GM18858 (cell line): ENCODE results near the gene RMI2.
A peak's percentile ranks its signal among the peaks of the same experiment; 100 is the strongest.

Experiments
- ATAC-seq: cut with Tn5 transposase; IDR thresholded peaks from one replicate; pipeline ENCODE4 v1.9.1; 2021; ENCODE audit not compliant: unreplicated experiment

RMI2 gene

DNA sequence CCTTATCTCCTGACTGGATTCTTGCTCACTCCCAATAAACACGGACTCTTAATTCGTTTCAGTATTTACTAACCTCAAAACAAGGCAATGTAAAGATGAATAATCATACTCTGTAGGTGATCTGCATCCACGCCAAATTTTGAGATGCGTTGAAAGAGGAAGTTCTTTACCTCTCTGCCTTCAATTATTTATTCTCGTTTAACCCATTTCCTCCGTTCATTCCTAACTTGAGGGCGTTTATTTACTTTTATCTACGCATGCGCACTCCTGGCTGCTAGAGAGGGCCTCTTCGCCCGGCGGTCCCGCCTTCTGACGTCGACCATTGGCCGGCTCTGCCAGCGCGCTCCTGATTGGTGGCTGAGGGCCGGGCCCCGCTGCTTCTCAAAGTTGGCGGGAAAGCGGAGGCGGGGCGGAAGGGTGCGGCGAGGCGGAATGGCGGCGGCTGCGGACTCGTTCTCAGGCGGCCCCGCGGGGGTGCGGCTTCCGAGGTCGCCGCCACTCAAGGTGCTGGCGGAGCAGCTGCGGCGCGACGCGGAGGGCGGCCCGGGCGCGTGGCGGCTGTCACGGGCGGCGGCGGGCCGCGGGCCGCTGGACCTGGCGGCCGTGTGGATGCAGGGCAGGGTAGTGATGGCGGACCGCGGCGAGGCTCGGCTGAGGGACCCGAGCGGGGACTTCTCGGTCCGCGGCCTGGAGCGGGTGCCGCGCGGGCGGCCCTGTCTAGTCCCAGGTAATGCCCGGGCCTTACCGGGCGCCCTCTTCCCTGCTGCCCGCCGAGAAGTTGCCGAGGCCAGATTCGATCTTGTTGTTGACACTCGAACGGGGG is at the start of gene RMI2:
Gene RMI2, plus strand, starts transcription at position 420 of the 823 bp plus-strand sequence. Its CDS starts 13 bp downstream, at position 433.
- peak; percentile 81 for ATAC-seq

DNA sequence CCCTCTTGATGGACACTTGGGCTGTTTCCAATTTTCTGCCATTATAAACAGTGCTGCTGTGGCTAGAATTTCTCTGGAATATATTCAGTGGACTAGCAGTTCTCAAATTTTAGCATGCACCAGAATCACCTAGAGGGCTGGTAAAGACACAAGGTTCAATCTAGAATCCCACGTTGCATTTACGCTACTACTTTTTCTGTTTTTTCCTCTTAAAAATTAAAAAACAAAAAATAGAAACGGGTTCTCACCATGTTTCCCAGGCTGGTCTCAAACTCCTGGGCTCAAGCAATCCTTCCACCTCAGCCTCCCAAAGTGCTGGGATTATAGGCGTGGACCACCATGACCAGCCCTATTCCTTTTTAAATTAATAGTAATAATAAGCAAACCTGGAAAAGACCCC is 49.6 kb upstream of the RMI2 start:
- no peak for ATAC-seq

- ATAC-seq, result no peak
These were observed 48.9 kb upstream of the RMI2 start for GRCh38 chr16:11296351-11296705.

DNA sequence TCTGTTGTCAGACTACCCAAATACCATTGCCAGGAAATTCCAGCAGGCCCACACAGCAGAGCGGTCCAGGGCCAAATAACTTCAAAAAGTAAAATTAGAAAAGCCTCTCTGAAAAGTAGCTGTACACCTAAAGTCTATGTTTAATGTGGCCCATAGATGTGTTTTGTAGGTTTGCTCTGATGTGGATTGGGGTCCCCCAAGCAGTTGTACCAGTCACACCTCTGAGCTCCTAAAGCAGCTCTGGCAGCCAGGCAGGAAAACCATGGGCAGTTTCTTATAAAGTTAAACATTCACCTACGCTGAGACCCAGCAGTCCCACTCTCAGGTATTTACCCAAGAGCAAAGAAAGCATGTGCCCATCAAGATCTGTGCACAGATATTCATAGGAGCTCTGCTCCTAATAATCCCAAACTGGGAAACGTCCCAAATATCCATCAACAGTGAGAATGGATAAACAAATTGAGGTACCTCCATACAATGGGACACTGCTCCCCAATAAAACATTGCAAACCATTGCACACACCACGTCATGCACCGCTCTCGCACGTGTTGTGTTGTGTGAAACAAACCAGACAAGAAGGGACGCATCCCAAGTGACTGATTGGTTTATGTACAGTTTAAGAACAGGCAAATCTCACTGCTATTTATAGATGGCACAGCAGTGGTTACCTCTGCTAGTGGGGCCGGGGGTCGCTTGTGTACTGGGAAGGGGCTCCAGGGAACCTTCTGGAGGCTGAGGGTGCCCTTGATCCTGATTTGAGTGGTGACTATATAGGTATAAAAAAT is 48.4 kb upstream of the RMI2 start:
- ATAC-seq, result peak; percentile 3

DNA sequence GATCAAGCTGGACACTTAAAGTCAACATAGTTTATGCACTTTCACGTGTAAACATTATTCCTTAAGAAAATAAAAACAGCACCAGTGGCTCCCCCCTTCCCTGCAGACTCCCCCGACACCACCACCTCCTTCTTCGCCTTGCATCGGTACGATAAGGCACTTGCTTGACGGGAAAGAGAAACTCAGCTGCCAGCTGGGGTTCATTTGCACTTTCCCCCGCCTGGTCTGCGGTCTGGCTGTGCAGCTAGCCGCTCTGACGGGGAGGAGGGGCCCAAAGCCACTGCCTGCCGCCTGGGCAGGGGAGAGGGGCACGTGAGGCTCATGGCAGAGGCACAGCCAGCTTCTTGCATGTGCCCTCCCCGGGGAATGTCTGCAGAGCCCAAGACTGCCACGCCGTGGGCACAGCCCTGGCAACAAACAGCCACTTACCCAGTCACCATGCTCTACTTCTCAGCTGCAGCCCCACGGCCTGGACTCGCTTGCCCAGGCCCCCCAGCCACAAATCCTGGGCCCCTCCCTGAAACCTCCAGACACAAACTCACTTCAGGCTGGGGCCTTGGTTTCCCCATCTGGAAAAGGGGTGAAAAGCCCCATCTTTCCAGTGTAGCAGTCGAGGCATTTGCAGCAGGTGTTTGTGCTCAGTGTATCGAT is 47.6 kb upstream of the RMI2 start:
- peak; percentile 53 for ATAC-seq

- ATAC-seq, result no peak
These were observed 46.9 kb upstream of the RMI2 start for GRCh38 chr16:11298143-11298900.

DNA sequence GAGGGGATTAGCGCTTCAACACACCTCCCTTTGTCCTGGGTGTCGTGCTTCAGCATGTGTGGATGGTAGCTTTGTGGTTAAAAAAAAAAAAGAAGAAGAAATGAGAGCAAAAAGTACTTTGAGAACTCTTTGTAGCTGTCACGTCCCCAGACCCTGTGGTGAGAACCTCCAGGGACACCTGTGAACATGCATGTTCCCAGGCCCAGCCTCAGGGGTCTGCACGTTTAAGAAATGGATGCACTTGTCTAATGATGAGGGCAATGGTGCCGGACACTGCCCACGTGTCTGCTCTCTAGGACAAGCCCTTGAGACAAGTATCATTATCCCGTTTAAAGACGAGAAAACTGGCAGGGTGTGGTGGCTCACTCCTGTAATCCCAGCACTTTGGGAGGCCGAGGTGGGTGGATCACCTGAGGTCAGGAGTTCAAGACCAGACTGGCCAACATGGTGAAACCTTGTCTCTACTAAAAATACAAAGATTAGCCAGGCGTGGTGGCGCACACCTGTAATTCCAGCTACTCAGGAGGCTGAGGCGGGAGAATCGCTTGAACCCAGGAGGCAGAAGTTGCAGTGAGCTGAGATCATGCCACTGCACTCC is 46.2 kb upstream of the RMI2 start:
- peak; percentile 42 for ATAC-seq

DNA sequence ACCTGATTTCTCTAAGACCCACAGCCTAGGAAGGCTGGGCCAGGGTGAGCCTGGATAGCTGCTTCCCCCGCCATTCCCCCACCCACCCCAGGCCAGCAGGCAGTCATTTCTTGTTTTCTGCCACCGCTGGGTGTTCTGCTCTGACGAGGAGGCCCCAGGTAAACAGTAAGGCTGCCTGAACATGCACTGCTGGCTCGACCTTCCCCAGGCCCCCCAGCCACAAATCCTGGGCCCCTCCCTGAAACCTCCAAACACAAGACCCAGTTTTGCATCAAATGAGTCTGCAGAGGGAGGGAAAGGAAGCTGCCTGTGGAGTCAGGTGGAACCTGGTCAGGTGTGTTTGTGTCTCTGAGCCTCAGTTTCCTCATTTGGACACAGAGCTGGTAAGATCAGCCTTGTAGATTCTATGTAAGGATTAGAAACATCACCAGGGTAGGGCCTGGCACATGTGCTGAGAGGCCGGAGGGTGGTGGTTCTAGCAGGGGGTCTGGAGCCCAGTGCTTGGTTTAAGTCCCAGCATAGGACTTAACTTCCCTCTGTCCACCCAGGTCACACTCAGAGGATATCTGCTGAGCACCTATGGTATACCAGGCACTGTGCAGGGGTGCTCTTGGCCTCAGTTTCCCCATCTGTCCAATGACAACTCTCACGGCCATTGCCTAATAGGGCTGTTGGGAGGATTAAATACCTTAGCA is 45.2 kb upstream of the RMI2 start:
- ATAC-seq, result no peak

- no peak for ATAC-seq
These were observed 44.7 kb upstream of the RMI2 start for GRCh38 chr16:11300560-11300892.

DNA sequence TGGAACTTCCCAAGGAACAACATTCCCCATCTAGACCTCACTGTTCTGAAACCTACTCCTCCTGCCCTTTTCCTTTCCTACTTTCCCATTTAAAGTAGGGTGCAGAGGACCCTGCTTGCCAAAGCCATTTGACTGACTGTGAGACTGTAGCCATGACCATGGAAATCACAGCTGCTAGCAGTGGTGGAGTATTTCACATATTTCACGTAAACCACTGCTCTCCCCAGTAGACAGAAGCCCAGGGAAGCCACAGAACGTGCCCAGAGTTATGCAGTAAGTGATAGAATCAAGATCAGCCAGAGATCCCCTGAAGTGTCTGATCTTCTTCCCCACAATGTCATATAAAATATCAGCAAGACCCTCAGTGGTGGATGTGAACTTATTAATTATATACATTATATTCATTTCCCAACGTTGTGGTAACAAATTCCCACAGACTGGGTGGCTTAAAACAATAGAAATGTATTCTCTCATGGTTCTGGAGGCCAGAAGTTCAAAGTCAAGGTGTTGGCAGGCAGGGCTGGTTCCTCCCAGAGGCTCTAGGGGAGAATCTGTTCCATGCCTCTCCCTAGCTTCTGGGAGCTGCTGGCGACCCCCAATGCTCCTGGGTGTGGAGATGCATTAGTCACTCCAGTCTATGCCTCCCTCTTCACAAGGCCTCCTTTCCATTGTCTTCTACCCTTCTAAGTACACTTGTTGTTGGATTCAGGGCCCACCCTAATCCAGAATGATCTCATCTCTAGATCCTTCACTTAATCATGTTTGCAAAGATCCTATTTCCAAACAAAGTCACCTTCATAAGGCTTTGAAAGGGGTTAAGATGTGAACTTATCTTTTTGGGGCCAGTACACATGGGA is 43.4 kb upstream of the RMI2 start:
- ATAC-seq, result no peak

- ATAC-seq, result no peak
These were observed 42.3 kb upstream of the RMI2 start for GRCh38 chr16:11302977-11303376.

DNA sequence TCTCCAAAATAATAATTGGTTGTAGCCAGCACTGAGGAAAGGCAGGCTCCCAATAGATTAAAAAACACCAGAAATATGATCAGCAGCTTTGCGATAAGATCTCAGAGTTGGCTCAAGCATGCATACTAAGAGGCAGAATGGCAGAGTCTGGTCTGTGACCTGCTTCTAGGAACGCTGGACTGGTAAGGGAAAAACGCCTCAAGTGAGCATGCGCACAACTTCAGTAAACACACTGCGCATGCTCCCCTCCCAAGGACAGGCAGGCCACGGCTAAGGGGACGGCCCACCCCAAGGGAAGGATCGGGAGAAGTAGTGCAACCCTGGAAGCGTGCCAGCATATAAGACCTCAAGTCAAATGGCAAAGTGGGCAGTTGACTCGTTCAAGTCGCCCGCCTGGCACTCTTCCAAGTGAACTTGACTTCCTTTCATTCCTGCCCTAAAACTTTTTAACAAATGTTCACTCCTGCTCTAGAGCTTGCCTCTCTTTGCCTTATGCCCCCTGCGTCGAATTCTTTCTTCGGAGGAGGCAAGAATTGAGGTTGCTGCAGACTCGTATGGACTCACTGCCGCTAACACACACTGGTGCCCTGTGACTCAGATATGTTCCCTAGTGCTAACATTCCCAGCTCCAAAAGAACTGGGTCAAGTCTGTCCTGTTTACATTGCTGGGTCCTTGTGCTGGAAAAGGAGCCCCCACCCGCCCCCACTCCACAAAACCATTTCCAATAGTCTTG is 41.7 kb upstream of the RMI2 start:
- ATAC-seq, result no peak

GRCh38 chr16:11306381-11306780 is 38.9 kb upstream of the RMI2 start:
- no peak for ATAC-seq

GRCh38 chr16:11306997-11307638 is 38.1 kb upstream of the RMI2 start:
- no peak for ATAC-seq

DNA sequence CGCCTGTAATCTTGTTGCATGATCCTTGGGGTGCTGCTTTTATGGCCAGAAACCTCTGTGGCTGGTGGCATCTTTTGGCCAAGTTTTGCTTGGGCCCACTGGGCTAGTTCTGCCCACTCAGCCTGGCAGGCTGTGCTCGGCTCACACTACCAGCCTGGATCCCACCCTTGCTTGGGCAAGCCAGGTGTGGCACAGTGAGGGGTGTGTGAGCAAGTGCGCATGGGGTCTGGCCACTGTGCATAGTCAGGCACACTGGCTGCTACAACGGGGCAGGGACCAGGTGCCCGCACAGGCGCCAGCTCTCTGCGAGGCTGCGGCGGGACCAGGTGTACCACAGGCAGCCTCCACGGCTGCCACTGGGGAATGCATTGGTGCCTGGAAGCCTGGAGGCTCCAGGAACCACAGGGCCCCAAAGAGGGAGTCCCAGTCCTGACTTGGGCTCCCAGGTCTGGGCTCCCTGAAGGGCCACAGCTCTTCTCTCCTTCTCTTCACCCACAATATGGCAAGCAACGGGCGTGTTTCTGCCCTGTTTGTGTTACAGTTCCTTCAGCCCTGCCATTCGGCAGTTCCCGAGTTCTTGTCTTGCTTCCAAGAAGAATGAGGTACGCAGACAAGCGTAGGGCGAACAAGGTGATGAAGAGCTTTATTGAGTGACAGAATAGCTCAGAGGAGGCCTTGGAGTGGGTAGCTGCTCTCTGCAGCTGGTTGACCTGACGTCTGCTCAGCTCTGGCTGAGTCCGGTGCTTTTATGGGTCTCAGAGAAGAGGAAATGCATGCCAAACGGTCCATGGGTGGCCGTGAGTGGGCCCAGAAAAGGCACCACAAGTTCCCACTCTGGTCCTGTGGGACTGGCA is 37.4 kb upstream of the RMI2 start:
- no peak for ATAC-seq

- ATAC-seq, result no peak
These were observed 36.6 kb upstream of the RMI2 start for GRCh38 chr16:11308493-11309283.
